Left ventricle myocardium inferior (tissue), 1 donor: Measurements from ENCODE around the gene TUBB2A. TPM values are rescaled to one million over a fixed set of nuclear protein-coding genes. Genes with fewer than 3 reads are reported as not detected.

ENCODE experiments used
- DNase-seq: peaks from one replicate; pipeline ENCODE4 v3.0.0-alpha.2; 2020
- H3K27ac ChIP-seq: fragments of 200-600 bp; replicated peaks from 2 replicates; pipeline ENCODE4 v1.8.0; 2021
- H3K27me3 ChIP-seq: fragments of 200-600 bp; 2 replicates; pipeline ENCODE4 v1.8.0; 2021; ENCODE audit warnings: low read depth
- H3K36me3 ChIP-seq: fragments of 200-600 bp; 2 replicates; pipeline ENCODE4 v1.8.0; 2021
- H3K4me1 ChIP-seq: fragments of 200-600 bp; 2 replicates; pipeline ENCODE4 v1.8.0; 2021
- H3K4me3 ChIP-seq: fragments of 200-600 bp; 2 replicates; pipeline ENCODE4 v1.8.0; 2021; ENCODE audit warnings: mild to moderate bottlenecking, moderate library complexity
- H3K9me3 ChIP-seq: fragments of 200-600 bp; replicated peaks from 2 replicates; pipeline ENCODE4 v1.8.0; 2021
- intact Hi-C: fragments of 100-400 bp; cut with micrococcal nuclease; formaldehyde crosslinking; loops from one replicate; pipeline ENCODE4 v1.11.0; 2022
- long read RNA-seq: library from polyadenylated mRNA; unstranded; transcript quantifications from one replicate; pipeline ENCODE4 v2.0.0, GENCODE V29; 2021
- total RNA-seq: library from RNA; stranded (reverse); fragmentation: NEBNext Ultra II Directional; extraction: Animal tissue kit (Norgen Biotek cat#: 25700); gene quantifications from one replicate; pipeline ENCODE4 v1.2.1, GENCODE V29; 2021
- TF ChIP-seq, protein P1 (sequence below): fragments of 200-600 bp; IDR thresholded peaks from 2 replicates; pipeline ENCODE4 v1.8.0; 2021; ENCODE audit warnings: antibody characterized with exemption, mild to moderate bottlenecking, borderline replicate concordance
- donor health status: DM: no; HTN: yes; CAD: no; lungs with severe emphysema.

Gene TUBB2A
- 13.9 TPM for total RNA-seq
- long read RNA-seq, transcript TUBB2A-201 (4 exons, 1,595 nt), result major isoform, 13 of 17 reads
- long read RNA-seq, partial matches to known transcripts, result 1 of 17 reads
- long read RNA-seq, other reads (novel, unspliced or antisense), result 3 of 17 reads

DNA sequence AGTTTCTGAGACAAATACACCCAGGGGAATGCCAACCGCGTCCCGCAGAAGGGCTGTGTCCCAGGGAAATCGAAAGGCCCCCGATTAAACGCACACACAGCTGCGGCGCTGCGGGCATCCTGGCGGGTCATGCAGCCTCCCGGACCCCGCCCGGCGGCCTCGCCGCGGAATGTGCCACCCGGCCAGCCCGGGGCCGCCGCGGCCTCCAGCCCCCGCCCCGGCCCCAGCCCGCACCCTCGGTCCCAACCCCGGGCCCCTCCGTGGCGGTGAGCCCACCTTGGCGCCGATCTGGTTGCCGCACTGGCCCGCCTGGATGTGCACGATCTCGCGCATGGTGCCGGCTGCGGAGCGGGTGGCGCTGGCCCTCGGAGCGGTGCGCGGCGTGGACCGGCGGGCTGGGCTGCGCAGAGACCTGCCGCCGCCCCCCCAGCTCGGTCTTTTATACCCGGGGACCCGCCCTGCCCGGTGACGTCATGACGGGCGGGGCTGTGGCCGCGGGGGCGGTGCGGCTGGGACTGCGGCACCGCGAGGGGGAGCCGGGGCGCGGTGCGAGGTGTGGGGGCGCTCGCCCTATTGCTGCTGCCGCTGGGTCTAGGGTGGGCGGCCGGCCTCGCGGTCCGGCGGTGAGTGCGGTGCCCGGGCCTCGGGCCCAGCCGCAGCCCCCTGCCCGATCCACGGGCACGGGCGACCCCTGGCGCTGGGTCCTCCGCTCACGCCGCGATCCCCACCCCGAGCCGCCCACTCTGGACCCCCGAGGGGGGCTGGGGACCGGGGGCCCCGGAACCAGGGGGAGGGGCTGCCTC lies at the start of gene TUBB2A:
TSS of gene TUBB2A (minus strand) at position 414 of the 803 bp plus-strand sequence. CDS start at position 333, 81 bp downstream.
- TF ChIP-seq, protein P1, sequence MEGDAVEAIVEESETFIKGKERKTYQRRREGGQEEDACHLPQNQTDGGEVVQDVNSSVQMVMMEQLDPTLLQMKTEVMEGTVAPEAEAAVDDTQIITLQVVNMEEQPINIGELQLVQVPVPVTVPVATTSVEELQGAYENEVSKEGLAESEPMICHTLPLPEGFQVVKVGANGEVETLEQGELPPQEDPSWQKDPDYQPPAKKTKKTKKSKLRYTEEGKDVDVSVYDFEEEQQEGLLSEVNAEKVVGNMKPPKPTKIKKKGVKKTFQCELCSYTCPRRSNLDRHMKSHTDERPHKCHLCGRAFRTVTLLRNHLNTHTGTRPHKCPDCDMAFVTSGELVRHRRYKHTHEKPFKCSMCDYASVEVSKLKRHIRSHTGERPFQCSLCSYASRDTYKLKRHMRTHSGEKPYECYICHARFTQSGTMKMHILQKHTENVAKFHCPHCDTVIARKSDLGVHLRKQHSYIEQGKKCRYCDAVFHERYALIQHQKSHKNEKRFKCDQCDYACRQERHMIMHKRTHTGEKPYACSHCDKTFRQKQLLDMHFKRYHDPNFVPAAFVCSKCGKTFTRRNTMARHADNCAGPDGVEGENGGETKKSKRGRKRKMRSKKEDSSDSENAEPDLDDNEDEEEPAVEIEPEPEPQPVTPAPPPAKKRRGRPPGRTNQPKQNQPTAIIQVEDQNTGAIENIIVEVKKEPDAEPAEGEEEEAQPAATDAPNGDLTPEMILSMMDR, result peak; percentile 68
- H3K27ac ChIP-seq, result peak within 1 kb of the TSS; percentile 98
- intact Hi-C loops, result no loop called here
- peaks cover 49% of the 10 kb centered on the region for H3K4me1 ChIP-seq
- H3K4me3 ChIP-seq, result peak within 1 kb of the TSS; percentile 96
- H3K36me3 ChIP-seq, result peaks cover 13% of the 10 kb centered on the region
- H3K27me3 ChIP-seq, result no peaks in the 10 kb centered on the region
- H3K9me3 ChIP-seq, result no peaks in the 10 kb centered on the region
- DNase-seq, result peak; percentile 85

DNA sequence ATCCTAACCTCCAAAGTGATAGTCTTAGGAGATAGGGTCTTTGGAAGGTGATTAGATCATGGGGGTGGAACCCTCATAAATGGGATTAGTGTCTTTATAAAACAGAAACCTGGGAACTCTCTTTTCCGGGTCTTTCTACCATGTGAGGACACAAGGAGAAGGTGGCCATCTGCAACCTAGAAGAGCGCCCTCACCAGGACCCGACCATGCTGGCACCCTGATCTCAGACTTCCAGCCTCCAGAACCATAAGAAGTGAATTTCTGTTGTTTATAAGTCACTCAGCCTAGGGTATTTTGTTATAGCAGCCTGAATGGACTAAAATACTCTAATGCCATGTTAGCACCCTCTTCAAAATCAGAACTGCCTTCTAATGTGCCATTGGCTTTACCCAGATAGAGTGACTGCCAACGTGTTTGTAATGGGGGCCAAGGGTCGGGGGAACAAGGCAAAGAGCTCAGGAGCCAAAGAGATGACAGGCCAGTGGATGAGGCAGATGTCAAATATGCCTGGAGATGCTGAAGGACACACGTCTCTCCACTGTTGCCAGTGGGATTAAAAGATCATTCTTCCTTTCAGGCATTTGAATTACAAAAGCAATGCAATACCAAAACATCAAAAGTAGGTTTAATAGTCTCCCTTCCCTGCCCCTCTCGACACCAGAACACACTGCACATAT lies 49.1 kb upstream of the TUBB2A start:
- Histone ChIP-seq H3K4me3 (no peak overlapping the region), H3K4me1 (no peaks in the 10 kb centered on the region), H3K9me3 (peaks cover 10% of the 10 kb centered on the region), H3K36me3 (no peaks in the 10 kb centered on the region), H3K27me3 (peaks cover 50% of the 10 kb centered on the region), H3K27ac (no peak overlapping the region)
- no peak for DNase-seq
- intact Hi-C loops, result no loop called here
- TF ChIP-seq, protein P1, result no peak

DNA sequence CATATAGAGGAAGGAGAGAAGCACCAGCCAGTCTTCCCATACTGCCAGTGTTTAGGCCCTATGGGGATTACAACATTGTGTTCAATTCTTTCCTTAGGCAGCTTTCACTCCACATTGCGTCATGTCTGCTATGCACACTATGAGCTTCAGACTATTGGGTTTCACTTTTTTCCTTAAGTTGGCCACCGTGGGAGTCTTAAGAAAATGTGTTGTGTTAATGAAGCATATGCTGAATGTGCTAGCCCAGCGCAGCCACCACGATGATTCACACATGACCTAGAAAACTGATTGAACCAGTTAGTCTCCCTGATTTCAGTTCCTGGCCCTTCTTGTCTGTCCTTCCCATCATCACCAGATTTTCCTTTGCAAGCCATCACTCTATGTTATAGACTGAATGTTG lies 48.6 kb upstream of the TUBB2A start:
- DNase-seq, result no peak
- no peak overlapping the region for H3K27ac ChIP-seq

DNA sequence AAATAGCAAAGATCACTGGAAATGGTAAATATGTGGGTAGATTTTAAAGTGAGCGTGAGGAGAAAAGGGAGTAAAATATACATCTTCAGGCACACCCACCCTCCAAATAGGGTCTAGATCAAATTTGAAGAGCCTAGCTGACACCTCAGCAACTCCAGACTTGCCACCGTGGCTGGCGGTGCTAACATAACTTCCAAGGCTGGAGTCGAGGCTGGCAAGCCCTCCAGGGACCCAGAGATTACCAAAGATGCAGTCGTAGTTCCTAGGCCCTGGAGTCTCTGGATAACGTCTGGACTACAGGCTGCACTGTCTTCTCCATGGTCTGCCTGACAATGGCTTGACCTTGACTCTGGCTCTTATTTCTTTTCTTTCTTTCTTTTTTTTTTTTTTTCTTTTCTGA lies 47.6 kb upstream of the TUBB2A start:
- peaks cover 43% of the 10 kb centered on the region for H3K27me3 ChIP-seq
- H3K9me3 ChIP-seq, result peaks cover 10% of the 10 kb centered on the region
- TF ChIP-seq, protein P1, result no peak
- intact Hi-C loops, result no loop called here
- no peaks in the 10 kb centered on the region for H3K4me1 ChIP-seq
- H3K27ac ChIP-seq, result no peak overlapping the region
- no peaks in the 10 kb centered on the region for H3K36me3 ChIP-seq
- H3K4me3 ChIP-seq, result no peak overlapping the region
- DNase-seq, result no peak

More for the DNA sequence above, 48.6 kb upstream of the TUBB2A start:
- peaks cover 10% of the 10 kb centered on the region for H3K9me3 ChIP-seq
- no peaks in the 10 kb centered on the region for H3K36me3 ChIP-seq
- peaks cover 50% of the 10 kb centered on the region for H3K27me3 ChIP-seq
- TF ChIP-seq, protein P1, result no peak
- no peak overlapping the region for H3K4me3 ChIP-seq
- H3K4me1 ChIP-seq, result no peaks in the 10 kb centered on the region
- intact Hi-C loops, result no loop called here

DNA sequence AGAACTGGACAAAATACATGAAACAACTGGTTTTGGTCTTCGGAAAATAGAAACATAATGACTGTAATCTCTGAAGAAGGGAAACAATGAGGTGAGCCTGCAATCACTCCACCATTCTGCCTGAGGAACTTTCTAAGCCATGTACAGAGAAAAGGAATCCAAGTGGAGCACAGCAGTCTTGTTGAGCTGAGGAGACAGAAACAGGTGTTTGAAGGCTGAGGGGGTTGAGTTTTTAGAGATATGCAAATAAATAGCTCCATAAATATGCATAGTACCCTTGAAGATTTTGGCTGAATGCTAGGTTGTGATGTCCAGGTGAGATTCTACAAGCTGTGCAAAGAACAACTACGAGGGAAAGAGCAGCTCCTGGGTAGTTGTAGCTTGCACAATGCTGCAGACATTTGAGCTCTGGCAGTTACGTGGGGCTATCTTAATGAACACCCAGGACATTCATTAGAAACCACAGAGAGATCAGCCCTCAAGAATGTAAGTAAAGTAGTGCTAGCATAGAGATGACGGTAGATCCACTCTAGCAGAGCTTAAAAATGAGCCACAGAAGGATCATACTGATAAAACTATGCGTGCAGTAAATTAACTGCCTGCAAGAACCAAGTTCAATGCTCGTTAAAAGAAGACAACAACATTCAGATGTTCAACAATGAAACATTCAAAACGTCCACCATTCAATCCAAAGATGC lies 45.8 kb upstream of the TUBB2A start:
- no peaks in the 10 kb centered on the region for H3K36me3 ChIP-seq
- intact Hi-C loops, result no loop called here

More for the DNA sequence above, 45.8 kb upstream of the TUBB2A start:
- Histone ChIP-seq H3K27ac (no peak overlapping the region), H3K9me3 (peaks cover 21% of the 10 kb centered on the region), H3K4me3 (no peak overlapping the region), H3K4me1 (no peaks in the 10 kb centered on the region), H3K27me3 (peaks cover 32% of the 10 kb centered on the region)
- TF ChIP-seq, protein P1, result no peak
- DNase-seq, result no peak
